ENCODE measurements around the gene SAGE1.
"Not testable (repeated sequence)": the region's sequence is repeated elsewhere in the genome, so short reads cannot be mapped to it uniquely, and the experiment has no call there.

- TF ChIP-seq CTCF (IDR thresholded peaks at IDR 0.05 in 8 of 11, conservative IDR thresholded peaks at IDR 0.05 in 3 of 11); POLR2A (IDR thresholded peaks at IDR 0.05): not testable (repeated sequence)
Measured at GRCh38 chrX:135888976-135889375, 4.5 kb upstream of the SAGE1 start.

Data from spleen (tissue), 7 donors.